A673 (cell line): Measurements from ENCODE around the gene SELENOF. TPM values are rescaled to one million over a fixed set of nuclear protein-coding genes. Genes with fewer than 3 reads are reported as not detected.
A peak's percentile ranks its signal among the peaks of the same experiment; 100 is the strongest.

Experiments
- BruUV-seq: library from RNA; stranded (reverse); fragments of 400-500 nt; replicated peaks from 2 replicates; lab custom pipeline; 2021; lab: Mats Ljungman, UMichigan
- CTCF ChIA-PET: fragments of 300-600 bp; sonication (Branson Sonifier 250); formaldehyde crosslinking; loops from one replicate; lab custom pipeline; 2022; ENCODE audit warnings: antibody characterized with exemption; lab: Charles Lee
- POLR2A ChIA-PET: fragments of 300-600 bp; sonication (Branson Sonifier 250); formaldehyde crosslinking; loops from one replicate; lab custom pipeline; 2022; ENCODE audit warnings: antibody characterized with exemption; ENCODE audit not compliant: low non-redundant PET; lab: Charles Lee
- DNase-seq: peaks from one replicate; pipeline ENCODE4 v3.0.0-alpha.2; 2015; ENCODE audit warnings: low spot score
- H3K27ac ChIP-seq: fragments of 200-600 bp; sonication (generic); 2 replicates; pipeline ENCODE4 v1.5.1; 2016; ENCODE audit warnings: mixed run types, low read depth, mild to moderate bottlenecking, mixed read lengths, antibody characterized with exemption, low read length; ENCODE audit not compliant: poor library complexity, severe bottlenecking
- H3K27me3 ChIP-seq: fragments of 200-600 bp; sonication (generic); replicated peaks from 2 replicates; pipeline ENCODE4 v1.6.1; 2017; ENCODE audit warnings: mixed run types, low read depth, mild to moderate bottlenecking, mixed read lengths, antibody characterized with exemption, low read length; ENCODE audit not compliant: insufficient read depth, poor library complexity
- H3K36me3 ChIP-seq: fragments of 200-600 bp; sonication (generic); 2 replicates; pipeline ENCODE4 v1.6.1; 2016; ENCODE audit warnings: mixed run types, mild to moderate bottlenecking, mixed read lengths, antibody characterized with exemption, low read length; ENCODE audit not compliant: insufficient read depth, poor library complexity, severe bottlenecking
- H3K4me1 ChIP-seq: fragments of 200-600 bp; sonication (generic); 2 replicates; pipeline ENCODE4 v1.6.1; 2017; ENCODE audit warnings: mixed run types, mild to moderate bottlenecking, mixed read lengths, antibody characterized with exemption, low read length; ENCODE audit not compliant: insufficient read depth, poor library complexity, severe bottlenecking
- H3K4me3 ChIP-seq: fragments of 200-600 bp; sonication (generic); 2 replicates; pipeline ENCODE4 v1.5.1; 2016; ENCODE audit warnings: low read depth, mixed run types, mild to moderate bottlenecking, mixed read lengths, low read length; ENCODE audit not compliant: poor library complexity, severe bottlenecking
- H3K9me3 ChIP-seq: fragments of 200-600 bp; sonication (generic); 2 replicates; pipeline ENCODE4 v1.6.1; 2016; ENCODE audit warnings: mixed run types, low read depth, mild to moderate bottlenecking, mixed read lengths, antibody characterized with exemption, low read length; ENCODE audit not compliant: poor library complexity, severe bottlenecking
- CTCF ChIP-seq: fragments of 300-800, 200-600 bp; sonication (generic); conservative IDR thresholded peaks from 2 replicates; pipeline ENCODE4 v1.5.1; 2017; ENCODE audit warnings: low read depth, mild to moderate bottlenecking, antibody characterized with exemption, low read length, moderate library complexity, mixed read lengths
- EZH2 ChIP-seq: fragments of 200-600 bp; sonication (generic); IDR thresholded peaks from 2 replicates; pipeline ENCODE4 v1.6.1; 2017; ENCODE audit warnings: borderline replicate concordance, low read depth, mild to moderate bottlenecking, mixed read lengths, antibody characterized with exemption, low read length; ENCODE audit not compliant: poor library complexity, severe bottlenecking
- intact Hi-C: fragments of 100-400 bp; cut with micrococcal nuclease; formaldehyde crosslinking; loops from one replicate; pipeline ENCODE4 v1.10.0; 2022; ENCODE audit not compliant: unreplicated experiment
- total RNA-seq: library from RNA; stranded (reverse); gene quantifications from 2 replicates; pipeline ENCODE4 v1.2.3, GENCODE V29; 2021

The SELENOF gene
- total RNA-seq, 1 experiment from 2014 or later, result 214 TPM

- intact Hi-C loops, result no loop called here
- POLR2A ChIA-PET, result no interaction called here
- no peaks in the 10 kb centered on the region for H3K4me1 ChIP-seq
- TF ChIP-seq EZH2 (no peak), CTCF (no peak)
- no peaks in the 10 kb centered on the region for H3K27me3 ChIP-seq
- peak; percentile 42 for DNase-seq
- H3K36me3 ChIP-seq, result no peaks in the 10 kb centered on the region
- no peaks in the 10 kb centered on the region for H3K9me3 ChIP-seq
- CTCF ChIA-PET, result no interaction called here
- BruUV-seq, result no TSS peak
- H3K4me3 ChIP-seq, result no peak overlapping the region
- H3K27ac ChIP-seq, result no peak overlapping the region
These were observed 61.0 kb downstream of the SELENOF start for GRCh38 chr1:86852782-86853408.

GRCh38 chr1:86852289-86852688 lies 61.6 kb downstream of the SELENOF start:
- intact Hi-C loops, result no loop called here
- no TSS peak for BruUV-seq
- TF ChIP-seq CTCF, result no peak
- TF ChIP-seq EZH2, result no peak

GRCh38 chr1:86849756-86850155 lies 64.2 kb downstream of the SELENOF start:
- no peak for DNase-seq
- no peaks in the 10 kb centered on the region for H3K27me3 ChIP-seq
- ChIA-PET POLR2A (no interaction called here), CTCF (no interaction called here)
- no peak overlapping the region for H3K4me3 ChIP-seq
- no peaks in the 10 kb centered on the region for H3K9me3 ChIP-seq
- no peak for TF ChIP-seq EZH2
- no peak for TF ChIP-seq CTCF
- no TSS peak for BruUV-seq
- no peaks in the 10 kb centered on the region for H3K36me3 ChIP-seq
- intact Hi-C loops, result no loop called here
- peaks cover 14% of the 10 kb centered on the region for H3K4me1 ChIP-seq
- H3K27ac ChIP-seq, result no peak overlapping the region

More at GRCh38 chr1:86852289-86852688, 61.6 kb downstream of the SELENOF start:
- no peaks in the 10 kb centered on the region for H3K4me1 ChIP-seq
- H3K4me3 ChIP-seq, result no peak overlapping the region
- DNase-seq, result no peak
- ChIA-PET POLR2A (no interaction called here), CTCF (no interaction called here)
- H3K36me3 ChIP-seq, result no peaks in the 10 kb centered on the region
- H3K27me3 ChIP-seq, result no peaks in the 10 kb centered on the region
- no peaks in the 10 kb centered on the region for H3K9me3 ChIP-seq
- no peak overlapping the region for H3K27ac ChIP-seq
